ENCODE results near the gene TMEM120B.

The TMEM120B gene

GRCh38 chr12:121712190-121712460 lies 427 bp upstream of the TMEM120B start:
- peak overlapping the region; percentile 75 for H3K4me3 ChIP-seq (ENCODE audit: low read depth, low read length)
- POLR2A ChIA-PET = interaction anchor here (0.6 to 1.7 kb wide), 7 partner anchors 24 to 114 kb away, joined by 3 to 5 read pairs (median 4); no protein-coding TSS in a partner anchor
- H3K27ac ChIP-seq (ENCODE audit: extremely low read depth, low read depth, low read length) = no peak overlapping the region; the same call in 1 of the 2 replicates
- H3K9me3 ChIP-seq (ENCODE audit: control insufficient read depth, insufficient read depth, low read depth, low read length) = no peaks in the 10 kb centered on the region
- peaks cover 0 to 3% of the 10 kb centered on the region in 2 experiments; a peak in 1 of 3 replicates for H3K36me3 ChIP-seq (ENCODE audit: control insufficient read depth in 2 of 2, insufficient read depth in 1 of 2, low read length in 2 of 2)
- TF ChIP-seq ZSCAN18 (tag by site-specific recombination; IDR thresholded peaks at IDR 0.05) (no peak), ZNF366 (tag by site-specific recombination; conservative IDR thresholded peaks at IDR 0.05) (0 out of 2 replicates have a peak, but pooled peaks have one; percentile 7), SP7 (tag by site-specific recombination; IDR thresholded peaks at IDR 0.05) (peak; percentile 26; the same call in 1 of the 2 replicates), PATZ1 (tag by site-specific recombination; IDR thresholded peaks at IDR 0.05) (peak; percentile 32; the same call in 1 of the 2 replicates), ZNF16 (tag by site-specific recombination; IDR thresholded peaks at IDR 0.05; ENCODE audit: low read depth) (no peak), ZBTB48 (tag by site-specific recombination; IDR thresholded peaks at IDR 0.05) (peak; percentile 66; the same call in 1 of the 2 replicates), KLF17 (tag by site-specific recombination; IDR thresholded peaks at IDR 0.05) (0 out of 2 replicates have a peak, but pooled peaks have one; percentile 30), ZNF146 (tag by site-specific recombination; IDR thresholded peaks at IDR 0.05) (no peak), PRDM10 (tag by site-specific recombination; IDR thresholded peaks at IDR 0.05) (peak; percentile 80), ZNF202 (tag by site-specific recombination; IDR thresholded peaks at IDR 0.05; ENCODE audit: borderline replicate concordance) (no peak), ZEB2 (tag by site-specific recombination; IDR thresholded peaks at IDR 0.05) (peak; percentile 14; the same call in 1 of the 2 replicates), ZBTB20 (tag by site-specific recombination; IDR thresholded peaks at IDR 0.05) (peak; percentile 22; the same call in 1 of the 2 replicates), ZBTB17 (tag by site-specific recombination; IDR thresholded peaks at IDR 0.05) (peak; percentile 67), SP2 (tag by site-specific recombination; IDR thresholded peaks at IDR 0.05) (peak; percentile 33), ZNF513 (tag by site-specific recombination; IDR thresholded peaks at IDR 0.05) (no peak), ZNF629 (tag by site-specific recombination; IDR thresholded peaks at IDR 0.05) (0 out of 2 replicates have a peak, but pooled peaks have one; percentile 34), YY2 (tag by site-specific recombination; IDR thresholded peaks at IDR 0.05) (no peak)
- H3K4me1 ChIP-seq (ENCODE audit: control insufficient read depth, insufficient read depth, low read length) = no peaks in the 10 kb centered on the region
- CTCF ChIA-PET = interaction anchor here (0.6 to 2.1 kb wide), 7 partner anchors 14 to 218 kb away, joined by 3 to 21 read pairs (median 3); partner anchors contain the start of gene RHOF

Measured in HEK293 (cell line).